ENCODE data around the gene HSPA12A.

The HSPA12A gene

GRCh38 chr10:116742367-116743265, at the start of gene HSPA12A:
Gene HSPA12A (minus strand): TSS chr10:116742566. CDS start chr10:116742469, 97 bp downstream.
- Mint-ChIP-seq H3K27me3 (peaks cover 81% of the 10 kb centered on the region), H3K9me3 (no peaks in the 10 kb centered on the region), H3K4me3 (peak within 1 kb of the TSS; percentile 48), H3K27ac (no peak within 1 kb of the TSS), H3K36me3 (ENCODE audit: low read depth) (no peaks in the 10 kb centered on the region), H3K4me1 (ENCODE audit: low read depth) (peaks cover 7% of the 10 kb centered on the region)
- DNase-seq = peak; percentile 78

- Mint-ChIP-seq H3K4me3 (no peak overlapping the region), H3K36me3 (ENCODE audit: low read depth) (no peaks in the 10 kb centered on the region), H3K27ac (no peak overlapping the region), H3K4me1 (ENCODE audit: low read depth) (peaks cover 18% of the 10 kb centered on the region), H3K9me3 (peaks cover 3% of the 10 kb centered on the region), H3K27me3 (peaks cover 34% of the 10 kb centered on the region)
- DNase-seq = no peak
Measured at GRCh38 chr10:116791241-116791640, 48.9 kb upstream of the HSPA12A start.

- Mint-ChIP-seq H3K36me3 (ENCODE audit: low read depth) (no peaks in the 10 kb centered on the region), H3K4me3 (peak overlapping the region; percentile 57), H3K27ac (no peak overlapping the region), H3K4me1 (ENCODE audit: low read depth) (peaks cover 18% of the 10 kb centered on the region), H3K27me3 (peaks cover 31% of the 10 kb centered on the region), H3K9me3 (peaks cover 3% of the 10 kb centered on the region)
- peak; percentile 83 for DNase-seq
Measured at GRCh38 chr10:116787893-116788665, 45.7 kb upstream of the HSPA12A start.

- Mint-ChIP-seq H3K27me3 (peaks cover 27% of the 10 kb centered on the region), H3K9me3 (no peaks in the 10 kb centered on the region), H3K4me3 (peak overlapping the region; percentile 57), H3K27ac (no peak overlapping the region), H3K4me1 (ENCODE audit: low read depth) (peaks cover 15% of the 10 kb centered on the region), H3K36me3 (ENCODE audit: low read depth) (no peaks in the 10 kb centered on the region)
- no peak for DNase-seq
Measured at GRCh38 chr10:116787053-116787659, 44.8 kb upstream of the HSPA12A start.

- Mint-ChIP-seq H3K27ac (no peak overlapping the region), H3K27me3 (peaks cover 18% of the 10 kb centered on the region)
- DNase-seq = no peak
Measured at GRCh38 chr10:116785867-116786266, 43.5 kb upstream of the HSPA12A start.

GRCh38 chr10:116785282-116785681, 42.9 kb upstream of the HSPA12A start:
- no peak overlapping the region for H3K27ac Mint-ChIP-seq
- H3K4me3 Mint-ChIP-seq = no peak overlapping the region

More at GRCh38 chr10:116785867-116786266, 43.5 kb upstream of the HSPA12A start:
- Mint-ChIP-seq H3K36me3 (ENCODE audit: low read depth) (no peaks in the 10 kb centered on the region), H3K4me1 (ENCODE audit: low read depth) (peaks cover 15% of the 10 kb centered on the region), H3K4me3 (no peak overlapping the region), H3K9me3 (no peaks in the 10 kb centered on the region)

GRCh38 chr10:116784651-116785050, 42.3 kb upstream of the HSPA12A start:
- Mint-ChIP-seq H3K36me3 (ENCODE audit: low read depth) (no peaks in the 10 kb centered on the region), H3K4me1 (ENCODE audit: low read depth) (peaks cover 15% of the 10 kb centered on the region), H3K27me3 (peaks cover 11% of the 10 kb centered on the region), H3K4me3 (no peak overlapping the region), H3K9me3 (no peaks in the 10 kb centered on the region), H3K27ac (no peak overlapping the region)
- no peak for DNase-seq

More at GRCh38 chr10:116785282-116785681, 42.9 kb upstream of the HSPA12A start:
- Mint-ChIP-seq H3K4me1 (ENCODE audit: low read depth) (peaks cover 15% of the 10 kb centered on the region), H3K27me3 (peaks cover 12% of the 10 kb centered on the region), H3K9me3 (no peaks in the 10 kb centered on the region), H3K36me3 (ENCODE audit: low read depth) (no peaks in the 10 kb centered on the region)
- DNase-seq = no peak

- peaks cover 15% of the 10 kb centered on the region for H3K4me1 Mint-ChIP-seq (ENCODE audit: low read depth)
- H3K4me3 Mint-ChIP-seq = no peak overlapping the region
- H3K27ac Mint-ChIP-seq = no peak overlapping the region
- H3K9me3 Mint-ChIP-seq = no peaks in the 10 kb centered on the region
- no peak for DNase-seq
- peaks cover 11% of the 10 kb centered on the region for H3K27me3 Mint-ChIP-seq
- H3K36me3 Mint-ChIP-seq (ENCODE audit: low read depth) = no peaks in the 10 kb centered on the region
Measured at GRCh38 chr10:116784035-116784434, 41.7 kb upstream of the HSPA12A start.

GRCh38 chr10:116783011-116783655, 40.8 kb upstream of the HSPA12A start:
- Mint-ChIP-seq H3K9me3 (no peaks in the 10 kb centered on the region), H3K27ac (no peak overlapping the region), H3K36me3 (ENCODE audit: low read depth) (no peaks in the 10 kb centered on the region), H3K27me3 (peaks cover 11% of the 10 kb centered on the region), H3K4me1 (ENCODE audit: low read depth) (peaks cover 13% of the 10 kb centered on the region), H3K4me3 (no peak overlapping the region)
- no peak for DNase-seq

GRCh38 chr10:116781370-116781884, 39.1 kb upstream of the HSPA12A start:
- H3K4me1 Mint-ChIP-seq (ENCODE audit: low read depth) = no peaks in the 10 kb centered on the region
- H3K27ac Mint-ChIP-seq = no peak overlapping the region
- no peak for DNase-seq
- H3K9me3 Mint-ChIP-seq = no peaks in the 10 kb centered on the region
- H3K27me3 Mint-ChIP-seq = peaks cover 12% of the 10 kb centered on the region
- no peak overlapping the region for H3K4me3 Mint-ChIP-seq
- no peaks in the 10 kb centered on the region for H3K36me3 Mint-ChIP-seq (ENCODE audit: low read depth)

- no peaks in the 10 kb centered on the region for H3K9me3 Mint-ChIP-seq
- no peak overlapping the region for H3K27ac Mint-ChIP-seq
- DNase-seq = no peak
- H3K36me3 Mint-ChIP-seq (ENCODE audit: low read depth) = no peaks in the 10 kb centered on the region
- no peak overlapping the region for H3K4me3 Mint-ChIP-seq
- H3K4me1 Mint-ChIP-seq (ENCODE audit: low read depth) = no peaks in the 10 kb centered on the region
- H3K27me3 Mint-ChIP-seq = peaks cover 19% of the 10 kb centered on the region
Measured at GRCh38 chr10:116780691-116781205, 38.4 kb upstream of the HSPA12A start.

- Mint-ChIP-seq H3K36me3 (ENCODE audit: low read depth) (no peaks in the 10 kb centered on the region), H3K27me3 (peaks cover 23% of the 10 kb centered on the region), H3K27ac (no peak overlapping the region), H3K4me3 (no peak overlapping the region), H3K9me3 (no peaks in the 10 kb centered on the region), H3K4me1 (ENCODE audit: low read depth) (no peaks in the 10 kb centered on the region)
- DNase-seq = no peak
Measured at GRCh38 chr10:116779076-116779687, 36.8 kb upstream of the HSPA12A start.

- H3K9me3 Mint-ChIP-seq = no peaks in the 10 kb centered on the region
- no peaks in the 10 kb centered on the region for H3K36me3 Mint-ChIP-seq (ENCODE audit: low read depth)
- no peak overlapping the region for H3K27ac Mint-ChIP-seq
- H3K4me3 Mint-ChIP-seq = no peak overlapping the region
- DNase-seq = no peak
- peaks cover 21% of the 10 kb centered on the region for H3K27me3 Mint-ChIP-seq
- no peaks in the 10 kb centered on the region for H3K4me1 Mint-ChIP-seq (ENCODE audit: low read depth)
Measured at GRCh38 chr10:116777006-116777405, 34.6 kb upstream of the HSPA12A start.

Data from activated T-cell treated with anti-CD3 and anti-CD28 coated beads, Interleukin-2, amount 50 U/mL, for 24 hours (primary cell).